B cell (primary cell): ENCODE results near the gene PRUNE2. TPM values are rescaled to one million over a fixed set of nuclear protein-coding genes. Genes with fewer than 3 reads are reported as not detected.

Source experiments
- ATAC-seq: fragments of 200-7000 bp; cut with Tn5 transposase; one replicate; pipeline ENCODE4 v1.10.0; 2021; ENCODE audit warnings: low read depth, mild to moderate bottlenecking, moderate number of reproducible peaks, moderate library complexity
- CTCF ChIA-PET: fragments of 350-600 bp; sonication (Branson Sonifier 250); formaldehyde crosslinking; loops from one replicate; lab custom pipeline; 2021; ENCODE audit warnings: antibody characterized with exemption, inconsistent platforms; lab: Charles Lee
- POLR2A ChIA-PET: fragments of 350-600 bp; sonication (Branson Sonifier 250); formaldehyde crosslinking; loops from one replicate; lab custom pipeline; 2021; ENCODE audit warnings: antibody characterized with exemption; lab: Charles Lee
- DNase-seq: peaks from one replicate; pipeline ENCODE4 v3.0.0; 2013
- H2AFZ ChIP-seq: 2 replicates; pipeline ENCODE4 v1.6.1; 2012; ENCODE audit warnings: mild to moderate bottlenecking, low read depth, low read length; ENCODE audit not compliant: insufficient read depth, poor library complexity, severe bottlenecking
- H3K27ac ChIP-seq, 2 donors: 1 replicate in 1 of 2; 2 replicates in 1 of 2; pipeline ENCODE4 v1.5.1; 2012 to 2013; ENCODE audit warnings: low read length in 2 of 2, mild to moderate bottlenecking in 2 of 2, moderate library complexity in 1 of 2
- H3K27me3 ChIP-seq, 4 experiments: fragments of 200-600 bp in 1 of 4; sonication (generic) in 1 of 4; replicated peaks in 1 of 4; 1 replicate in 2 of 4; 2 replicates in 2 of 4; pipeline versions ENCODE4 v1.6.1 to v1.7.0; 2013 to 2016; ENCODE audit warnings: low read length in 3 of 4, mild to moderate bottlenecking in 2 of 4, mixed read lengths in 1 of 4, moderate library complexity in 1 of 4; ENCODE audit not compliant: insufficient read depth in 4 of 4, control insufficient read depth in 3 of 4; ENCODE audit errors: control extremely low read depth in 1 of 4
- H3K36me3 ChIP-seq, 2 experiments: replicated peaks in 1 of 2; 1 replicate in 1 of 2; 2 replicates in 1 of 2; pipeline versions ENCODE4 v1.6.1 to v1.7.1; 2013; ENCODE audit warnings: low read length in 1 of 2; ENCODE audit not compliant: insufficient read depth in 2 of 2, control insufficient read depth in 1 of 2; ENCODE audit errors: control extremely low read depth in 1 of 2, extremely low read depth in 1 of 2
- H3K4me1 ChIP-seq, 2 donors: fragments of 200-600 bp in 1 of 2; sonication (generic) in 1 of 2; 1 replicate in 1 of 2; 2 replicates in 1 of 2; pipeline versions ENCODE4 v1.5.1 to v1.6.1; 2013 to 2017; ENCODE audit warnings: low read length in 2 of 2; ENCODE audit not compliant: control insufficient read depth in 2 of 2, insufficient read depth in 2 of 2
- H3K4me2 ChIP-seq: replicated peaks from 2 replicates; pipeline ENCODE3; 2012; ENCODE audit warnings: mild to moderate bottlenecking, low read depth, low read length; ENCODE audit not compliant: poor library complexity, severe bottlenecking
- H3K4me3 ChIP-seq, 5 experiments: fragments of 200-600 bp in 1 of 5; sonication (generic) in 1 of 5; 1 replicate in 3 of 5; 2 replicates in 2 of 5; pipeline versions ENCODE4 v1.5.1 to v1.7.0; 2011 to 2016; ENCODE audit warnings: low read length in 4 of 5, mild to moderate bottlenecking in 4 of 5, low read depth in 2 of 5, control low read depth in 1 of 5, moderate library complexity in 1 of 5; ENCODE audit not compliant: insufficient read depth in 1 of 5; ENCODE audit errors: control extremely low read depth in 1 of 5, extremely low read depth in 1 of 5
- H3K79me2 ChIP-seq: fragments of 200-600 bp; sonication (generic); one replicate; pipeline ENCODE4 v1.6.0; 2016; ENCODE audit warnings: low read length; ENCODE audit not compliant: control insufficient read depth, insufficient read depth
- H3K9ac ChIP-seq: fragments of 200-600 bp; sonication (generic); 2 replicates; pipeline ENCODE4 v1.6.1; 2017; ENCODE audit warnings: mild to moderate bottlenecking, low read length, moderate library complexity
- H3K9me3 ChIP-seq, 3 donors: one replicate each; pipeline versions ENCODE4 v1.6.1 to v1.7.1; 2013; ENCODE audit warnings: low read length in 2 of 3; ENCODE audit not compliant: control insufficient read depth in 2 of 3, insufficient read depth in 1 of 3; ENCODE audit errors: control extremely low read depth in 1 of 3
- H4K20me1 ChIP-seq: 2 replicates; pipeline ENCODE4 v1.6.0; 2012; ENCODE audit warnings: mild to moderate bottlenecking, low read length; ENCODE audit not compliant: insufficient read depth, control insufficient read depth, poor library complexity, severe bottlenecking
- H3K27ac Mint-ChIP-seq: one replicate; pipeline ENCODE4 v1.8.0; 2021; ENCODE audit warnings: mixed read lengths
- H3K27me3 Mint-ChIP-seq: one replicate; pipeline ENCODE4 v1.8.0; 2021; ENCODE audit warnings: mixed read lengths
- H3K4me1 Mint-ChIP-seq: one replicate; pipeline ENCODE4 v1.8.0; 2021; ENCODE audit warnings: mixed read lengths
- H3K4me3 Mint-ChIP-seq: one replicate; pipeline ENCODE4 v1.8.0; 2021; ENCODE audit warnings: mixed read lengths
- H3K9me3 Mint-ChIP-seq: one replicate; pipeline ENCODE4 v1.8.0; 2022; ENCODE audit warnings: mixed read lengths; ENCODE audit not compliant: insufficient read depth
- EZH2 ChIP-seq: IDR thresholded peaks from 2 replicates; pipeline ENCODE4 v1.6.1; 2012; ENCODE audit warnings: borderline replicate concordance, low read depth, mild to moderate bottlenecking, moderate library complexity, low read length; ENCODE audit not compliant: insufficient read depth, poor library complexity, severe bottlenecking
- WGBS: methylation state at CpG from one replicate; pipeline ENCODE4 v1.1.5; 2013; ENCODE audit warnings: missing lambda C conversion rate; ENCODE audit not compliant: insufficient coverage; 5-methylcytosine and 5-hydroxymethylcytosine counted together
- intact Hi-C: fragments of 100-400 bp; cut with micrococcal nuclease; formaldehyde crosslinking; loops from one replicate; pipeline ENCODE4 v1.10.0; 2022
- polyA plus RNA-seq: library from polyadenylated mRNA; depleted of rRNA; stranded (reverse); fragments of >200 nt; gene quantifications from 2 replicates; pipeline ENCODE4 v1.2.3, GENCODE V29; 2012
- total RNA-seq, 2 donors: library from RNA; stranded (reverse); fragments of 120-200 nt in 1 of 2; gene quantifications; 1 replicate in 1 of 2; 2 replicates in 1 of 2; pipeline versions ENCODE4 v1.2.3 to v1.2.4, GENCODE V29; 2013 to 2022
- TF ChIP-seq, protein P1 (sequence below): fragments of 200-600 bp; IDR thresholded peaks from one replicate; pipeline ENCODE4 v1.8.0; 2022; ENCODE audit warnings: antibody characterized with exemption, mild to moderate bottlenecking

PRUNE2 gene
- total and polyA plus RNA-seq, 2 donors (not counting 1 experiment from before 2014, with no cell fraction given): 0.12 TPM; not detected in 1

DNA sequence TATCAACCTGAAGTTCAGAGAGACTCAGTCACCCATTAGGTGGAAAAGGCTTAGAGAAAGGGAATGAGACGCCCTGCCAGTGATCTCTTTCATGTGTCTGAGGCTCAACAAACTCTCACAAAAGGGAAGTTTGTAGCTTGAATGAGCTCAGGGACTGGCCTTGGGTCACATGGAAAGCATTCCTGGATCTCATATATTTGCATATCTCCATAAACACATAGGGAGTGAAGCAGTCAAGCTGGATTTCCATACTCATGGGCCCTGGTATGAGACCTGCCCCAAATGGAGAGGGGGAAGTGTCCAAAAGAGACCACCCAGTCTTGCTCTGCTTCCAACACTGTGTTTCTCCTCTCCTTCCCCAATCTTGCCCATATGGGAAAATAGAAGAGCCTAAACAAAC is 26.4 kb upstream of the PRUNE2 start:
- H3K36me3 ChIP-seq: no peaks in the 10 kb centered on the region
- no peak overlapping the region for H2AFZ ChIP-seq
- no peak overlapping the region for H3K4me2 ChIP-seq
- CTCF ChIA-PET: no interaction called here
- no peaks in the 10 kb centered on the region for H4K20me1 ChIP-seq
- H3K79me2 ChIP-seq: no peaks in the 10 kb centered on the region
- Mint-ChIP-seq H3K4me1 (no peaks in the 10 kb centered on the region), H3K27me3 (no peaks in the 10 kb centered on the region), H3K4me3 (no peak overlapping the region), H3K27ac (no peak overlapping the region), H3K9me3 (no peaks in the 10 kb centered on the region)
- H3K4me1 ChIP-seq: no peaks in the 10 kb centered on the region
- no peak overlapping the region for H3K27ac ChIP-seq
- no peak overlapping the region for H3K4me3 ChIP-seq
- no peak for TF ChIP-seq EZH2
- TF ChIP-seq, protein P1, sequence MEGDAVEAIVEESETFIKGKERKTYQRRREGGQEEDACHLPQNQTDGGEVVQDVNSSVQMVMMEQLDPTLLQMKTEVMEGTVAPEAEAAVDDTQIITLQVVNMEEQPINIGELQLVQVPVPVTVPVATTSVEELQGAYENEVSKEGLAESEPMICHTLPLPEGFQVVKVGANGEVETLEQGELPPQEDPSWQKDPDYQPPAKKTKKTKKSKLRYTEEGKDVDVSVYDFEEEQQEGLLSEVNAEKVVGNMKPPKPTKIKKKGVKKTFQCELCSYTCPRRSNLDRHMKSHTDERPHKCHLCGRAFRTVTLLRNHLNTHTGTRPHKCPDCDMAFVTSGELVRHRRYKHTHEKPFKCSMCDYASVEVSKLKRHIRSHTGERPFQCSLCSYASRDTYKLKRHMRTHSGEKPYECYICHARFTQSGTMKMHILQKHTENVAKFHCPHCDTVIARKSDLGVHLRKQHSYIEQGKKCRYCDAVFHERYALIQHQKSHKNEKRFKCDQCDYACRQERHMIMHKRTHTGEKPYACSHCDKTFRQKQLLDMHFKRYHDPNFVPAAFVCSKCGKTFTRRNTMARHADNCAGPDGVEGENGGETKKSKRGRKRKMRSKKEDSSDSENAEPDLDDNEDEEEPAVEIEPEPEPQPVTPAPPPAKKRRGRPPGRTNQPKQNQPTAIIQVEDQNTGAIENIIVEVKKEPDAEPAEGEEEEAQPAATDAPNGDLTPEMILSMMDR: no peak
- H3K9ac ChIP-seq: no peak overlapping the region
- intact Hi-C loops: no loop called here
- DNase-seq: no peak
- POLR2A ChIA-PET: no interaction called here
- no peaks in the 10 kb centered on the region for H3K27me3 ChIP-seq
- no peaks in the 10 kb centered on the region for H3K9me3 ChIP-seq
- WGBS: no CpG with 5 or more reads among the region's 1 CpG
- no peak for ATAC-seq

DNA sequence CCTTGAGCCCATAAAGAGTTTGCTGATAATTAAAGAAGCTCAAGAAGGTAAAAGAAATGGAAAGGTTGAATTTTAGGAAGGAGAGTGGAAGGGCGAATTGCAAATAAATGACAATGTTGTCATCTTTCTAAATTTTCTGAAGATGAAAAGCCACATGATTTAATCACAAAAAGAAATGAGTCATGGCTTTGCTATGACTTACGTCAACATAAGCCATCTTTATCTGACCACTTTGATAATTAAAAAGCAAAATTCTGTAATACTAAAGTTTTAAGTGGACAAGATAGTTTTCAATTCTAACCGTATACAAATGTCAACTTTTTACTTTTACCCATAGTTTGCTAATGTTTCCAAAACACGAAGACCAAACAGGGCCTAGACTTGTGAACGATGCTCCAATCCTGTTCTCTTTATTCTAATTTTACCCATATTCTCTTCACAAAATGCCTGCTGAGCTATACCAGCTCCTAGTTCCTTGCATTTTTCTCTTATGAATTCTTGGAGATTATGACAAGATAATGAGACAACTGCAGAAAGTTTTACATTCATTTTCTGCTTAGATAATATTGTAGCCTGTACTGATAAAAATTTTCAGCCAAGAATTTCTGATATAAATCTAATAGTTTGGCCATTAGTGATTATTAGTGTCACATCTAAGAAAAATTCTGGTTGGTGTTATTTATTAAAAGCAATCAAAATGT is 21.8 kb upstream of the PRUNE2 start:
- Histone ChIP-seq H3K27me3 (peaks cover 0 to 3% (median 0%) of the 10 kb centered on the region in 4 experiments), H3K9ac (no peak overlapping the region), H3K79me2 (no peaks in the 10 kb centered on the region), H3K4me1 (no peaks in the 10 kb centered on the region), H3K36me3 (no peaks in the 10 kb centered on the region), H2AFZ (no peak overlapping the region), H4K20me1 (no peaks in the 10 kb centered on the region), H3K4me3 (no peak overlapping the region), H3K27ac (no peak overlapping the region), H3K4me2 (no peak overlapping the region), H3K9me3 (peaks cover 0 to 4% (median 0%) of the 10 kb centered on the region in 3 donors)
- DNase-seq (no peak), ATAC-seq (no peak)
- 96% methylated on average over 3 of the region's 5 CpGs for WGBS
- Mint-ChIP-seq H3K27ac (no peak overlapping the region), H3K4me3 (no peak overlapping the region), H3K27me3 (no peaks in the 10 kb centered on the region), H3K9me3 (no peaks in the 10 kb centered on the region), H3K4me1 (no peaks in the 10 kb centered on the region)
- intact Hi-C loops: no loop called here
- POLR2A ChIA-PET: no interaction called here
- no peak for TF ChIP-seq EZH2
- TF ChIP-seq, protein P1: no peak
- CTCF ChIA-PET: no interaction called here
